Right atrium auricular region (tissue), 2 donors: ENCODE measurements around the gene GCK. TPM values are rescaled to one million over a fixed set of nuclear protein-coding genes. Genes with fewer than 3 reads are reported as not detected.

Source experiments
- DNase-seq: peaks from one replicate; pipeline ENCODE4 v3.0.0-alpha.2; 2019; ENCODE audit warnings: low spot score
- H3K27ac ChIP-seq, 2 donors: fragments of 200-600 bp; sonication (generic); 1 replicate in 1 of 2; 2 replicates in 1 of 2; pipeline ENCODE4 v1.5.1; 2016 to 2019
- H3K27me3 ChIP-seq, 2 donors: fragments of 200-600 bp; sonication (generic); one replicate each; pipeline versions ENCODE4 v1.5.1 to v1.6.0; 2017 to 2019
- H3K36me3 ChIP-seq: fragments of 200-600 bp; sonication (generic); one replicate; pipeline ENCODE4 v1.5.1; 2016
- H3K4me1 ChIP-seq, 2 donors: fragments of 200-600 bp; sonication (generic); one replicate each; pipeline versions ENCODE4 v1.5.1 to v1.6.0; 2017 to 2019
- H3K4me3 ChIP-seq, 2 donors: fragments of 200-600 bp; sonication (generic); 1 replicate in 1 of 2; 2 replicates in 1 of 2; pipeline ENCODE4 v1.5.1; 2017 to 2019; ENCODE audit warnings: mild to moderate bottlenecking in 1 of 2, moderate library complexity in 1 of 2
- H3K9me3 ChIP-seq, 2 donors: fragments of 200-600 bp; sonication (generic); one replicate each; pipeline ENCODE4 v1.5.1; 2019
- CTCF ChIP-seq, 2 donors: fragments of 200-600 bp; sonication (generic); IDR thresholded peaks; one replicate each; pipeline ENCODE4 v1.5.1; 2019; ENCODE audit warnings: antibody characterized with exemption in 2 of 2
- total RNA-seq, 2 donors: library from RNA; depleted of rRNA; stranded (reverse); fragments of >200 nt; gene quantifications; one replicate each; pipeline ENCODE4 v1.1.0, GENCODE V29; 2016

Gene GCK
- total RNA-seq, 2 donors from 2014 or later, result 11.1 to 21.0 TPM

GRCh38 chr7:44229546-44230105 is 40.4 kb upstream of the GCK start:
- no peak for TF ChIP-seq CTCF (IDR thresholded peaks at IDR 0.05)
- no peak for DNase-seq
- no peak overlapping the region for H3K4me3 ChIP-seq
- H3K27me3 ChIP-seq, result no peaks in the 10 kb centered on the region
- no peaks in the 10 kb centered on the region for H3K9me3 ChIP-seq
- H3K36me3 ChIP-seq, result no peaks in the 10 kb centered on the region
- H3K27ac ChIP-seq, result no peak overlapping the region
- no peaks in the 10 kb centered on the region for H3K4me1 ChIP-seq

GRCh38 chr7:44228571-44229350 is 39.5 kb upstream of the GCK start:
- no peaks in the 10 kb centered on the region for H3K9me3 ChIP-seq
- no peaks in the 10 kb centered on the region for H3K4me1 ChIP-seq
- no peak for DNase-seq
- no peak for TF ChIP-seq CTCF (IDR thresholded peaks at IDR 0.05)
- H3K27me3 ChIP-seq, result no peaks in the 10 kb centered on the region
- H3K4me3 ChIP-seq, result no peak overlapping the region
- no peaks in the 10 kb centered on the region for H3K36me3 ChIP-seq
- H3K27ac ChIP-seq, result no peak overlapping the region

GRCh38 chr7:44227911-44228310 is 38.7 kb upstream of the GCK start:
- Histone ChIP-seq H3K27me3 (no peaks in the 10 kb centered on the region), H3K27ac (no peak overlapping the region), H3K4me3 (no peak overlapping the region), H3K9me3 (no peaks in the 10 kb centered on the region), H3K4me1 (no peaks in the 10 kb centered on the region), H3K36me3 (no peaks in the 10 kb centered on the region)
- TF ChIP-seq CTCF (IDR thresholded peaks at IDR 0.05), result no peak
- no peak for DNase-seq

- Histone ChIP-seq H3K27ac (no peak overlapping the region), H3K4me3 (no peak overlapping the region), H3K4me1 (no peaks in the 10 kb centered on the region), H3K9me3 (no peaks in the 10 kb centered on the region), H3K36me3 (no peaks in the 10 kb centered on the region), H3K27me3 (no peaks in the 10 kb centered on the region)
- DNase-seq, result no peak
- TF ChIP-seq CTCF (IDR thresholded peaks at IDR 0.05), result no peak
Measured at GRCh38 chr7:44226396-44226753, 37.1 kb upstream of the GCK start.

- H3K4me3 ChIP-seq, result no peak overlapping the region
- H3K27me3 ChIP-seq, result no peaks in the 10 kb centered on the region
- no peak for TF ChIP-seq CTCF (IDR thresholded peaks at IDR 0.05)
- DNase-seq, result no peak
- no peak overlapping the region for H3K27ac ChIP-seq
- H3K9me3 ChIP-seq, result no peaks in the 10 kb centered on the region
- no peaks in the 10 kb centered on the region for H3K36me3 ChIP-seq
- no peaks in the 10 kb centered on the region for H3K4me1 ChIP-seq
Measured at GRCh38 chr7:44225566-44226395, 36.5 kb upstream of the GCK start.
